HG03175 (cell line): ENCODE results near the gene UBE2L3.
"Not testable (repeated sequence)": the region's sequence is repeated elsewhere in the genome, so short reads cannot be mapped to it uniquely, and the experiment has no call there.

Experiments used
- ATAC-seq: cut with Tn5 transposase; IDR thresholded peaks from one replicate; pipeline ENCODE4 v1.9.1; 2021; ENCODE audit warnings: mild to moderate bottlenecking, moderate library complexity; ENCODE audit not compliant: unreplicated experiment

Gene UBE2L3

DNA sequence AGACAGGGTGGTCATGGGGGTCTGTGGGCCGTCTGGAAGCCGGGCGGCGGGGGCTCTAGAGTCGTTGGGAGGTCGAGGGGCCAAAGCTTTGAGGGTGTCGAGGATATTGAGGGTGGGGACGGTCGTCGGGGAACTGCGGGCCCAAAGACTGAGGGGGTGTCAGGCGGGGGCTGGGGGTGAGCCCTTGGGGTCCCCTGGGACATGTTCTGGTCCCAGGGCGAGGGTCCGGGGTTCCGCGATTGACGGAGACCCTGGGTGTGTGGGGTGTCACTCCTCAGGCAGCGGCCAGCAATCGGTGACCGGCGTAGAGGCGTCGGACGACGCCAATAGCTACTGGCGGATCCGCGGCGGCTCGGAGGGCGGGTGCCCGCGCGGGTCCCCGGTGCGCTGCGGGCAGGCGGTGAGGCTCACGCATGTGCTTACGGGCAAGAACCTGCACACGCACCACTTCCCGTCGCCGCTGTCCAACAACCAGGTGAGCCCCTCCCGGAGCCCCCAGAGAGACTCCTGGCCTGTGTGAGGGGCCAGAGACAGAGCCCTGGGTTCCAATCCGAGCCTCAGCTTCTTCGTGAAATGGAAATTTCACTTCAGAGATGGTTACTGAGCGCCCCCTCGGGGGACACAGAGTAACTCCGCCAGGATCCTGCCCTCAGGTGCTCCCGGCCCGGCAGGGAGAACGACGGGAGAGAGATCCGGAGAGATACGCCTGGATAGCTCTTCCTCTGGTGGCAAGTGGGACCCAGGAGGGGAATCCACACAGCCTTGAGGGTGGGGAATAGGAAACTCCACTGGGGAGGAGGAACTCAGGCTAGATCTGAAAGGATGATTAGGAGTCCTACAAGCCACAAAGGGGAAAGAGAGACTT lies 75.3 kb downstream of the UBE2L3 start:
- ATAC-seq: no peak

GRCh38 chr22:21643533-21644357 lies 76.2 kb downstream of the UBE2L3 start:
- ATAC-seq: no peak

DNA sequence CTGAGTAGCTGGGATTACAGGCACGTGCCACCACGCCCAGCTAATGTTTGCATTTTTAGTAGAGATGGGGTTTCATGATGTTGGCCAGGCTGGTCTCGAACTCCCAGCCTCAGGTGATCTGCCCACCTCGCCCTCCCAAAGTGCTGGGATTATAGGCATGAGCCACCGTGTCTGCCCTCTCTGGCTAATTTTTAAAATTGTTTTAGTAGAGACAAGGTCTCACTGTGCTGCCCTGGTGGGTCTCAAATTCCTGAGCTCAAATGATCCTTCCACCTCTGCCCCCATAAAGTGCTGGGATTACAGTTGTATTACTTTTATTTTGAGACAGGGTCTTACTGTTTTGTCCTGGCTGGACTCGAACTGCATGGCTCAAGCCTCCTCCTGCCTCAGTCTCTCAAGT lies 78.0 kb downstream of the UBE2L3 start:
- not testable (repeated sequence) for ATAC-seq

GRCh38 chr22:21646608-21647590 lies 79.4 kb downstream of the UBE2L3 start:
- ATAC-seq: no peak

- no peak for ATAC-seq
These were observed 82.8 kb downstream of the UBE2L3 start for GRCh38 chr22:21650280-21650679.

GRCh38 chr22:21650823-21651520 lies 83.5 kb downstream of the UBE2L3 start:
- no peak for ATAC-seq

GRCh38 chr22:21651521-21652009 lies 84.1 kb downstream of the UBE2L3 start:
- no peak for ATAC-seq

- peak; percentile 86 for ATAC-seq
These were observed 84.6 kb downstream of the UBE2L3 start for GRCh38 chr22:21652010-21652546.

DNA sequence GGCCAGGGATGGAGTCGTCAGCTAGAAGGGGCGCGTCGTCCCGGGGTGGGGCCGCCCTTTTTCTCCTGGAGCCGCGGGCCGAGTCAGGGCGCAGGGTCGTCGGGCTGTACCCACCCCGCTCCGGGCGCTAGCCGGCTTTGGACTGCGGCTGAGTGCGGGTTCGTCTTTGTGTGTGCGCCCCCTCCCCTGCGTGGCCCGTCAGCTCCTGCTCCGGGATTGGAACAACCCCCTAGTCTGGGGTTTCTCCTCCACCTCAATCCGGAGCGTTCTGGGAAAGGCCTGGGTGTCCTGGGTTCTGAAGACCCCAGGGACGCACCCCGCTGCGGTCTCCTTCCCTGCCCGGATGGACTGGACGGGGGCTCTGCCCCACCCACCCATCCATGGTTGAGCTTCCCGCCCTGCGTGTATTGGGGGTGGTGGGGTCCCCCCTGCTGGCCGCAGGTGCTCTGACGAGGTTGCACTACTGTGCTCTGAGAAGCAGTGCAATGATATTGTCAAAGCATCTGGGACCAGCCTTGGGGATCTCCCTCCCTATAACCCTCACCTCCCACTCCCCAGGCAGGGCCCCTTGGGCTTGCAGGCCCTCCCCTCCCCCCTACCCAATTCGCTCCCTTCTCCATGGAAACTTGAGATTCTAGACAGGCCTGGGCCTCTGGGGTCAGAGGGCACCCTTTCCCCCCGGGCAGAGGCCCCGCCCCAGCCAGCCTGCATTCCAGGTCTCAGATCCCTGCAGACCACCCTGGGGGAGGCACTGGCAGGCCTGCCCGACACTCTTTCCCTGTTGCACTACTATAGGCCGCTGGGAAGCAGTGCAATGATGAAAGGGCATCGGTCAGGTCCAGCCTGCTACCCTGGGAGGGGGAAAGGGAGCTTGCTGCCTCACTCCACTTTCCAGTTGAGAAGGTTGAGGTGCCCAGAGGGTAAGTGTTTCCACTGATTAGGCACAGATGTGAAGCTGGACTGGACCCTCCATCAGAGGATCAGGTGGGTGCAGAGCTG lies 85.3 kb downstream of the UBE2L3 start:
- no peak for ATAC-seq

DNA sequence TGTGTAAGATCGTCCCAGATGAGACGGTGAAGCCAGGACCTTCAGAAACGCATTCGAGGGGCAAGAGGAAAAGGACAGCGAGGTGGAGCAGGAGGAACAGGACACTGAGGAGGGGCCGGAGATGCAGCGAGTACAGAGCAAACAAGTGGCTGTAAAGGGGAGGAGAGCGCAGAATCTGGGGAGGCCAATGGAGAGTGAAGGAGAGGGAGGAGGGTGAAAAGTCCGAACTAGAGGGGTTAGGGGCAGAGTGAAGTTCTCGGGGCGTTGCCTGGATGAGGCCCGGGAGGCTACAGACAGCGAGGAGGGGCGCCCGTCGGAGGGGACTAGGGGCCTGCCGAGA lies 89.5 kb downstream of the UBE2L3 start:
- ATAC-seq: no peak

DNA sequence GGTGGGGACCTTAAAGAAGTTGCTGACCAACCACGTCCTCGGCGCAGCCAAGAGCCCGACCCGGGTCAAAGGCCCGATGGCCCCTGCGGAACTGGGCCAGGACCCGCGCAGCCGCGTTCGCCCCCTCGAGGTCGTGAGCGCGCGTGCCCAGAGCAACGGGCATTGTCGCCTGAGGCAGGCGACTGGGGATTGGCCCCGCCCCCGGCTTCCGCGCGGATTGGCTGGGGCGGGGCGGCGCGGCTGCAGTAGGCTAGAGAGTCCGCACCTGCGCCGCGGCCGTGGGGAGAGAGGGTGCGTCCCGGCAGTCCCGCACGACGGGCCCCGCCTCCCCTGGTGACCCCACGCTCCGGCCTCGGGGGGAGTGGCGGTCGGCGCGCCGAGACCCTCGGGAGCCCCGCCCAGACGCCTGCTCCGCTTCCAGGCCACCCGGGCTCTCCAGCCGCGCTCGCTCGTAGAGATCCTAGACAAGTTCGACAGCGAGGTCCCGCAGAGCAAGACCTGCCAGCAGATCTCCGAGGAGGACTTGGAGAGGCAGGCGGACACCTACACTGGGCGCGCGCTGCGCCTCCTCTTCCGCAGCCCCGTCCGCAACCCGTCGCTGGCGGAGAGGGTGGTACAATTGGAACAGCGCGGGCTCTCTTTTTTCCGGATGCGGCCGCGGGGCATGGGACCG lies 90.0 kb downstream of the UBE2L3 start:
- peak; percentile 65 for ATAC-seq

DNA sequence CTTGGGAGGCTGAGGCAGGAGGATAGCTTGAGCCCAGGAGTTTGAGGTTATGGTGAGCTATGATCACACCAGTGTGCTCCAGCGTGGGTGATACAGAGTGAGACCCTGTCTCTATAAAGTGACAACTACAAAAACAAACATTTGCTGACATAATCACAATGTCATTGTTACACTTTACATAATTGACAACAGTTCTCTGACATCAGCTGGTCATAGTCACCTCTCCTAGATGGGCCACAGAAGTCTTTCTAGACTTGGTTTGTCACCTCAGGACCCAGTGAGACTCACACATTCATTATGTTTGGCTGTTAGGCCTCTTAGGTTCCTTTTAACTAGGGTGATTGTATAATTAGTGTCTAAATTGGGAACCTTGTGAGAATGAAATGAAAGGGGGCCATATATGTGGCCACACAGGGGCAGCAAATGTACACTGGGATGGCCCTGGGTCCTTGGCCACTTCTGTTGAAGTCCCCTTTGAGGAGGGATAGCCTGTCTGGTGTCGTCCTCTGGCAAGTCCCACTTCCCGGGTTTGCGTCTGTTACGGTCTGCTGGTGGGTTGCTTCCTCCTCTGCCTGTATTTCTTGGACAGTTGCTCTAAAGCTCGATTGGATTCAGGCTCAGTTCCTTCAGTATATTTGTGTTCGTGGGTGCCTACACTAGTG lies 92.5 kb downstream of the UBE2L3 start:
- no peak for ATAC-seq

DNA sequence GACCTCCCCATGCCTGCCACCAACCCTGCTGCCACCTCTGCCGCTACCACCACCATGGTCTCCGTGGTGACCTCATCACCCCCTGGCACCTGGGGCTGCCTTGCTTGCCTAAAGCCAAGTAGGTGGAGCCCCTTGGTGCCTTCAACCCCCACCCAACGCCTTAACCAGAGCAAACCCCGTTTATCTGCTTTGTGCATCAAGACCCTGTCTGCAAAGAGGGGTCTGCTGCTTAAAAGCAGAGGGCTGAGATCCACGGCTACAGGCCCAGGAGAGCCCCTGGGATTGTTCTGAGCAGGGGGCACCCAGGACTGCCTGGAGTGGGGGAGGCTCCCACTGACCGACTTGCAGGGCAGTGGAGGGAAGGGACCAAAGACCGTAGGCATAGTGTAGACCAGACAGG lies 93.4 kb downstream of the UBE2L3 start:
- no peak for ATAC-seq

- no peak for ATAC-seq
These were observed 94.5 kb downstream of the UBE2L3 start for GRCh38 chr22:21661991-21662390.

GRCh38 chr22:21663738-21664137 lies 96.2 kb downstream of the UBE2L3 start:
- ATAC-seq: no peak

- no peak for ATAC-seq
These were observed 97.7 kb downstream of the UBE2L3 start for GRCh38 chr22:21665047-21665851.

DNA sequence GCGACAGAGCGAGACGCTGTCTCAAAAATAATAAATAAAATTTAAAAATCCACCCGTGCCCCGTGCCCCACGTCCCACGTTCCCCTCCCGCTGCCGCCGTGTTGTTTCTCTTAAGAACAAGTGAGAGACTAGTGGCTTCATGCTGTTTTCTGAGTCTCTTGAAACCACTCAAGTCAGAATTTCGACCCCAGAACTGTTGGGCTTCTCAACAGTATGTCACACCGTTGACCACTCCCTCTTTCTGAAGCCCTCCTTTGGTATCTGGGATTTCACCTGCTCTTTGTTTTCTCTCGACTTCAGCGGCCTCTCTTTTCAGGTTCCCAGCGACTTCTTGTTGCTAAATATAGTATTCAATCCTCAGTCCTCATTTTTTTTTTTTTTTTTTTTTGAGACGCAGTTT lies 99.3 kb downstream of the UBE2L3 start:
- ATAC-seq: no peak
